Fibroblast of mammary gland (primary cell): ENCODE measurements around the gene MINDY4.

Source experiments
- DNase-seq: peaks from one replicate; pipeline ENCODE4 v3.0.0-alpha.2; 2010; ENCODE audit warnings: low read depth
- H3K4me3 ChIP-seq: 2 replicates; pipeline ENCODE4 v1.5.1; 2011; ENCODE audit warnings: low read depth, mild to moderate bottlenecking, low read length, moderate library complexity; ENCODE audit not compliant: control insufficient read depth
- TF ChIP-seq, protein P1 (sequence below): conservative IDR thresholded peaks from 2 replicates; pipeline ENCODE4 v1.5.1; 2011; ENCODE audit warnings: low read depth, low read length, inconsistent platforms; ENCODE audit not compliant: control insufficient read depth, insufficient read depth

MINDY4 gene

DNA sequence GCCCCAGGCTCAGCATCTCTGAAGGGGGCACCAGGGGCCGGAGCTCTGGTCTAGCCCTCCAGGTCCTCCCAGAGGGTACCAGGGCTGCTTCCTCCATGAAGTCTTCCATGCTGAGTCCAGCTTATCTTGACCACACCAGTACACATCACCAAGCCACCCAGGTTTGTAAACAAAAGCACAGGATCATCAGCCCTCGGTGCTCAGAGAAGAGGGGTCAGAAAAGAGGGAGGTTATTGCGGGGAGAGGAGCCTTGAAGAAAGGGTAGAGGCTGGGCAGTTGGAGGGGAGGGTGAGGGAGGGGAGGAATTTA, 164.3 kb downstream of the MINDY4 start:
- no peak overlapping the region for H3K4me3 ChIP-seq
- TF ChIP-seq, protein P1, sequence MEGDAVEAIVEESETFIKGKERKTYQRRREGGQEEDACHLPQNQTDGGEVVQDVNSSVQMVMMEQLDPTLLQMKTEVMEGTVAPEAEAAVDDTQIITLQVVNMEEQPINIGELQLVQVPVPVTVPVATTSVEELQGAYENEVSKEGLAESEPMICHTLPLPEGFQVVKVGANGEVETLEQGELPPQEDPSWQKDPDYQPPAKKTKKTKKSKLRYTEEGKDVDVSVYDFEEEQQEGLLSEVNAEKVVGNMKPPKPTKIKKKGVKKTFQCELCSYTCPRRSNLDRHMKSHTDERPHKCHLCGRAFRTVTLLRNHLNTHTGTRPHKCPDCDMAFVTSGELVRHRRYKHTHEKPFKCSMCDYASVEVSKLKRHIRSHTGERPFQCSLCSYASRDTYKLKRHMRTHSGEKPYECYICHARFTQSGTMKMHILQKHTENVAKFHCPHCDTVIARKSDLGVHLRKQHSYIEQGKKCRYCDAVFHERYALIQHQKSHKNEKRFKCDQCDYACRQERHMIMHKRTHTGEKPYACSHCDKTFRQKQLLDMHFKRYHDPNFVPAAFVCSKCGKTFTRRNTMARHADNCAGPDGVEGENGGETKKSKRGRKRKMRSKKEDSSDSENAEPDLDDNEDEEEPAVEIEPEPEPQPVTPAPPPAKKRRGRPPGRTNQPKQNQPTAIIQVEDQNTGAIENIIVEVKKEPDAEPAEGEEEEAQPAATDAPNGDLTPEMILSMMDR = no peak
- no peak for DNase-seq

DNA sequence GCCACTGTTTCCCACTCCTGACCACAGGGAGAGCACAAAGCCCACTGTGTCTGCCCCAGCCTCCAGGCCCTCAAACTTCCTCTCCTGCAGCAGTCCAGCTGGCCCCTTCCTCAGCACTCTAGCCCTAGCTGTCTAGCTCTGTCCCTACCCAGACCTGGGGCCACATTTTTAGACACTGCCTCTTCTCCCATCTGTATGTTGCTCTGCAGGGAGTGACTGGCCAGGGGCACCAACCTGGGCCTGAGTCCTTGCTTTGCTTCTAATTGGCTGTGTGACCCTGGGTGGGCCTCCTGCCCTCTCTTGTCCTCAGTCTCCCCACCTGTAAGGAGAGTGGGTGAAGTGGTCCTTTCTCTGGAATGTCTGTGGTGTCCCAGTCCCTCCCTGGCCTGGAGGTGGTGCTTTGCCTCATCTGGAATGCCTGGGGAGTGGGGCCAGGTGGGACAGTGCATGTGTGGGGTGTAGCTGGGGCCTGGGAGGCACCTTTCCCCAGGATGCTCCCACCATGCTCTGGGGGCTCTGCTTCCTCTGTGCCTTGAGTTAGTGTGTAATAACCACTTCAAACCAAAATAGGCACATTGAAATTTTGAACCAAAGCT, 165.5 kb downstream of the MINDY4 start:
- TF ChIP-seq, protein P1 = no peak
- no peak for DNase-seq
- no peak overlapping the region for H3K4me3 ChIP-seq

DNA sequence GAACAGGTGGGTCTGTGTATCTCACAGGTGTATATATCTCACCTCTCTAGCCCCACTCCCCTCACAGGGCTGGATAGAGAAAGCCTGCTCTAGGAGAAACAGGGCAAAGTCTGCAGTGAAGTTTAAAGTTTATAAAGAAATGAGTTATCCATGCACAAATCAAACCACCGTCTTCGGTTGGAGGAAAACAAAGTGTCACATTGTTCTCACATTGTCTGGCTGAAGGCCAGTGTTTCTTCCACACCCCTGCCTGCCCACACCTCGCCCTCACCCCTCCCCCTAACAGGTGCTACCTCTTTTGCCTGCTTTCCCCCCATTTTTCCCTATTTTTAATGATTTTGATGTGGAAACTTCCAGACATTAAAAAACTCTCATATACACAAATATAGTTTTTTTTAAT, 166.2 kb downstream of the MINDY4 start:
- no peak for DNase-seq
- no peak overlapping the region for H3K4me3 ChIP-seq
- TF ChIP-seq, protein P1 = no peak

DNA sequence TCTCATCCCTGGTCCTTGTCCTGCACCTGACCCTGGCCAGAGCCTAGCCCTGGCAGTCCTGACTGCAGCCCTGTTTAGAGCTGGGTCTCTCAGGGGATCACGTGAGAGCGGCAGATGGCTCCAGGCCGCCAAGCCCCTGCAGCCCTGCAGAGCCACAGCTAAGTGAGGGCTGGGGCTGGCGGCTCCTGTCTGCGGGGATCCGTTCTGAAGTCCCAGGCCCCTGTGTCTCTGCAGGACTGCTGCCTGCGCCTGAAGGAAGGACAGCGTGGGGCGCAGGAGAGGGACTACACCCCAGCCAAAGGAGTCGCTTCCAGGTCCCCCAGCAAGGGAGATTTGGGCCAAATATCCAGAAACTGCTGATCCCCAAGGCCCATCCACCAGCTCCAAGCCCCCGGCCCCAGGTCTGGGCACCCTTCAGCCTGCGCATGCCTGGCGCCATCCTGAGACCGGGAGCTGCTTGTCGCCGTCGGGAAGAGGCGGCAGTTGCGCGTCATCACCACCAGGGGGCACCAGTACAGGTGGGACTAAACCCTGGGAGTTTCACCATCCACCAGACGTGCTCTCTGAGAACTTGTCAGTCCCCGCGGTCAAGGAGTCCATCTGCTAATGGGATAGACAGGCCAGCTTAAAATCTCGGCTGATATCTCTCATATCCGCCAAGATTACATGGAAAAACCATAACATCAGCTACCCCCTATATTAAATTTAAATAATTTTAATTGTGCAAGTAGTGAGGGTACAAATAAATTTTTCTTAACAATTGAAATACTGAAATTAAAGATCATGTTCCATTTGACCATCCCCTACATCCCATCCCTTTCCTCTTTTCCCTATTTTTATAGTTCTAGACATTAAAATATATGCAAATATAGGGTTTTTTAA, 167.5 kb downstream of the MINDY4 start:
- no peak overlapping the region for H3K4me3 ChIP-seq
- TF ChIP-seq, protein P1 = peak; percentile 92
- DNase-seq = peak; percentile 75

DNA sequence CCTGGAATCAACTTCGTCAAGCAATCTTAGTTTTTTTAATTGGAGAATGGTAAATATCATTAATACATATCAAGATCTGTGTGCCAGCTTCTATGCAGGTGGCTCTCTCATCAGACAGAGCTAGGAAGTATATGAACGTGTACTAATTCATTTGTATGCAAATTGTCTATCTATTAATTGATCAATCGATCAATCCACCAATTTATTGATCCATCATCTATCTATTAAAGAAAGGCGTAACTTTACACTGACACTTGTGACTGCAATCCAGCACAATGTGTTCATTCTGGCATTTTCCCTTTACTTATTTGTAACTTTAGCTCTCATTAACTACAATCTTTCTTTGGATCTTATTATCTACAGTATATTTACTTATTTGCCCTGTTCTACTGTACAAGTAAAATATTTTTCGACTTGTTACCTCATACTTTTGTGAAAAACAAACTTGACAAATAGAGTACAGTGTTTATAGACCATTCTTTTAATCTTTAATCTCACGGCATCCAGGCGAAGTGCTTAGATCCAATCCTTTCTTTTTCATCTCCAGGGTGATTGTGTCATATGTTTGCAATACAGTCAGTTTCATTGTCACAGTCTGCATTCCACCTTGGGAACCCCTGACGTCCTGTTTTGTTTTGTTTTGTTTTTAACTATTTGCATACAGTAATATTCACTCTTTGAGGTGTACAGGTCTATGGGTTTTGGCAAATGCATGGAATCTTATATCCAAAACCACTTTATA, 170.5 kb downstream of the MINDY4 start:
- TF ChIP-seq, protein P1 = no peak
- no peak overlapping the region for H3K4me3 ChIP-seq
- no peak for DNase-seq
